Dermis microvascular lymphatic vessel endothelial cell (primary cell): Measurements from ENCODE around the gene INAVA. TPM values are rescaled to one million over a fixed set of nuclear protein-coding genes. Genes with fewer than 3 reads are reported as not detected.
"Not testable (repeated sequence)": the region's sequence is repeated elsewhere in the genome, so short reads cannot be mapped to it uniquely, and the experiment has no call there.

Experiments used
- DNase-seq, 2 donors: peaks; one replicate each; pipeline versions ENCODE4 v3.0.0 to v3.0.0-alpha.2; 2010; ENCODE audit warnings: low read depth in 2 of 2
- total RNA-seq: library from RNA; depleted of rRNA; stranded (reverse); fragments of >200 nt; gene quantifications from 2 replicates; pipeline ENCODE4 v1.2.1, GENCODE V29; 2014

The INAVA gene
- total RNA-seq, 1 donor from 2014 or later: not detected

DNA sequence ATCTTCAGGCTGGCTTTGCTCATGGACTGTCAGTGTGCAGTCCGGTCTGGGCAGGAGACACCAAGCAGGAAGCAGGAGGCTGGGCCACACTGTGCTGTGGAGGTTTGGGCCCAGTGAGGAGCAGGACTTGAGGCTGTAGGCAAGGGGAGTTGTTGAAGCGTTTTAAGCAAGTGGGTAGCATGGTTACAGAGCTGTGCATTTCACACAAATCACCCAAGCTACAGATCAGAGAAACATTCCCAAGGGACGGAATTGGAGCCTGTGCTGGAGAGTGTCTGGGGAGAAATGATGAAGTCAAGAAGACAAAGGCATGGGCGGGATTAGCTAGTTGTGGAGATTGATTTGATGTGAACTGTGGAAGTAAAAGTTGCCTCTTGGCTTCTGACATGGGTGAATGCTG, 67.9 kb downstream of the INAVA start:
- no peak for DNase-seq

DNA sequence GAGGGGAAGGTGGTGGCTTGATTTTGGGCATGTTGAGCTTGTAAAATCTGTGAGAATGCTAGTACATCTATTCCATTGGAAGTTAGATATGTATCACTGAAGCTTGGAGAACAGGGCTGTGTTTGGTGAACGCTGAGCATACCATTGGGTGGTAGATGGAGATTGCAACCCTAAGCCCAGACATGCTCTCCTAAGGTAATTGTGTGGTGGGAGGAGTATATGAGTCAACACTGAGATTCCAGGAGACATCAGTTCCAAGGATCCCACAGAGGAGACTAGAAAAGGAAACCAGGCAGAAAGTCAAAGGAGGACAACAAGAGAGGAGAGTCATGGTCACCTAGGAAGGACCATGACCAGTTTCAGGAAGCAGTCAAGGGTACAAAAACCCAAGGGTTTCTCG, 68.4 kb downstream of the INAVA start:
- DNase-seq: no peak

DNA sequence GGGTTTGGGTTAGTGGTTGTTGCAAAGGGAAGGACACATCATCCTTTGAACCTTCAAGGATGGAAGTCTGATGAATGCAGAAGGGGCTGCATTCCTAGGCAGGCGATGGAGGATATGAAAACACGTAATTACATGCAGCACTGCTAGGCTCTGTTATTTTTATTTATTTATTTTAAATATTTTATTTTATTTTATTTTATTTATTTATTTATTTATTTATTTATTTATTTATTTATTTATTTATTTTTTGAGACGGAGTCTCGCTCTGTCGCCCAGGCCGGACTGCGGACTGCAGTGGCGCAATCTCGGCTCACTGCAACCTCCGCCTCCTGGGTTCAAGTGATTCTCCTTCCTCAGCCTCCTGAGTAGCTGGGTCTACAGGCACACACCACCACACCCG, 69.2 kb downstream of the INAVA start:
- not testable (repeated sequence) for DNase-seq

Other genes starting within 250 kb of the INAVA start
- 9.6 and 10.1 TPM in 2 replicates for gene DDX59, start 225.0 kb upstream of the INAVA start, total RNA-seq
- 22.9 and 29.2 TPM in 2 replicates for gene CAMSAP2, start 156.0 kb upstream of the INAVA start, total RNA-seq
- gene GPR25, start 21.9 kb upstream of the INAVA start, total RNA-seq: not detected in 2 replicates
- gene KIF21B, start 128.8 kb downstream of the INAVA start, total RNA-seq: 1.9 and 3.4 TPM in 2 replicates
- gene CACNA1S, start 217.5 kb downstream of the INAVA start, total RNA-seq: not detected in 2 replicates
- not detected in 2 replicates for gene ASCL5, start 232.3 kb downstream of the INAVA start, total RNA-seq